Chondrocyte (in vitro differentiated cells): Measurements from ENCODE around the gene LRP1-AS. TPM values are rescaled to one million over a fixed set of nuclear protein-coding genes. Genes with fewer than 3 reads are reported as not detected.

ENCODE experiments used
- DNase-seq: peaks from one replicate; pipeline ENCODE4 v3.0.0; 2021; ENCODE audit warnings: mixed read lengths, low spot score
- H3K27ac Mint-ChIP-seq: one replicate; pipeline ENCODE4 v1.8.0; 2021; ENCODE audit warnings: mild to moderate bottlenecking, moderate library complexity, mixed read lengths; ENCODE audit not compliant: unreplicated experiment
- H3K27me3 Mint-ChIP-seq: 2 replicates; pipeline ENCODE4 v1.8.0; 2021; ENCODE audit warnings: low read depth, mixed read lengths
- H3K36me3 Mint-ChIP-seq: 2 replicates; pipeline ENCODE4 v1.8.0; 2021; ENCODE audit warnings: low read depth, mixed read lengths
- H3K4me1 Mint-ChIP-seq: 2 replicates; pipeline ENCODE4 v1.8.0; 2021; ENCODE audit warnings: low read depth, mild to moderate bottlenecking, mixed read lengths
- H3K4me3 Mint-ChIP-seq: one replicate; pipeline ENCODE4 v1.8.0; 2021; ENCODE audit warnings: mild to moderate bottlenecking, moderate library complexity, mixed read lengths; ENCODE audit not compliant: unreplicated experiment
- H3K9me3 Mint-ChIP-seq: 2 replicates; pipeline ENCODE4 v1.8.0; 2021; ENCODE audit warnings: low read depth, mixed read lengths
- CTCF ChIP-seq: fragments of 200-600 bp; sonication (generic); IDR thresholded peaks from 2 replicates; pipeline ENCODE4 v1.5.0; 2021; ENCODE audit warnings: antibody characterized with exemption, mild to moderate bottlenecking, moderate library complexity
- total RNA-seq: library from RNA; stranded (reverse); gene quantifications from 3 replicates; pipeline ENCODE4 v1.2.1, GENCODE V29; 2021

The LRP1-AS gene
- total RNA-seq, 1 donor from 2014 or later = not detected

- peaks cover 49% of the 10 kb centered on the region for H3K36me3 Mint-ChIP-seq
- no peak for DNase-seq
- peak overlapping the region; percentile 10 for H3K27ac Mint-ChIP-seq
Observed at GRCh38 chr12:57190037-57190436, 42.6 kb upstream of the LRP1-AS start.

DNA sequence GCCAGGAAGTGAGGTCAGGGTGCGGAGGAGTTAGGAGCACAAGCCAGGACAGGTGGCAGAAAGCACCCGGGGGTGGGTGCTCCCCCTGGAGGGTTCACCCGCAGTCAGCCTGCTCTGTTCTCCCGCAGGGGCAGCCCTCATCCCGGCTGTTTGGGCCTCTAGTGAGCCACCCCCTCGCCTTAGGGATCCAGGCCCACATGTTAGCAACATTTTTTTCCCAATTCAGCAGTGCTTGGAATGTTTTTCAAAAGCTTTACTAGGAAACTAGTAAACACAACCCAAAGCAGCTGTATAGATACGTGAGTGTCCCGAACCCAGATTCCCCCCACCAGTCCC is 40.6 kb upstream of the LRP1-AS start:
- peaks cover 51% of the 10 kb centered on the region for H3K36me3 Mint-ChIP-seq
- no peaks in the 10 kb centered on the region for H3K9me3 Mint-ChIP-seq
- no peaks in the 10 kb centered on the region for H3K27me3 Mint-ChIP-seq
- DNase-seq = no peak
- H3K27ac Mint-ChIP-seq = no peak overlapping the region
- TF ChIP-seq CTCF = no peak
- no peak overlapping the region for H3K4me3 Mint-ChIP-seq
- H3K4me1 Mint-ChIP-seq = peaks cover under 1% of the 10 kb centered on the region

More at GRCh38 chr12:57190037-57190436, 42.6 kb upstream of the LRP1-AS start:
- TF ChIP-seq CTCF = no peak
- Mint-ChIP-seq H3K4me3 (no peak overlapping the region), H3K4me1 (no peaks in the 10 kb centered on the region), H3K9me3 (no peaks in the 10 kb centered on the region), H3K27me3 (no peaks in the 10 kb centered on the region)

DNA sequence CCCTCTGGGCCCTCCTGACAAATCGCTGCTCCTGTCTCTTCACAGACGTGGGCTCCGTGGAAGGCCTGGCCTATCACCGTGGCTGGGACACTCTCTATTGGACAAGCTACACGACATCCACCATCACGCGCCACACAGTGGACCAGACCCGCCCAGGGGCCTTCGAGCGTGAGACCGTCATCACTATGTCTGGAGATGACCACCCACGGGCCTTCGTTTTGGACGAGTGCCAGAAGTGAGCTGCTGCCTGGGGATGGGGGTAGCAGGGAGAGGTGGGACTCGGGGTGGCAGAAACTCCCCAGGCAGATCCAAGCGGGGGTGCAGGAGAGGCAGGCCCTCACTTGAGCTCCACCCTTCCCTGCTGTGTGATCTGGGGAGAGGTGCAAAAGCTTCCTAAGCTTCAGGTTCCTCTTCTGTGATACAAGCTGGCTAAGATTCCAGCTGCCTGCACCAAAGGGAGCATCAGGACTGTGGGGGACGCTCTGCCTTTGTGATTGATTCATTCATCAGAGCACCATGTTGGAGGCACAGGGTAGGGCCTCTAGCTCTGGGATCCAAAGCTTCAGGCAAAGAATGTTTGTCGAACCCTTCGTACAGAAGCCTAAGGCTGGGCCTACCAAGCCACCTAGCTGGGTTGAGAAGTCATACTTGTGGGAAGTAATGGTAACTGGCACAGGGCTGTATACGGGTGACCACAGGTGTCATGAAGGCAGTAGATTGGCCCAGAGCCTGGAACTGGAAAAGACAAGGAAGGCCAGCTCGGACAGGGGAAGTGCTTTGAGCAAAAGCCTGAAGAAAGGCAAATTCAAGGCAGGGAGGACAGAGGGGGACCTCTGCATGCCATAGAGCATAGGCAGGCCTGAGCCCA is 40.0 kb upstream of the LRP1-AS start:
- Mint-ChIP-seq H3K4me1 (peaks cover 5% of the 10 kb centered on the region), H3K36me3 (peaks cover 54% of the 10 kb centered on the region), H3K27me3 (no peaks in the 10 kb centered on the region), H3K9me3 (no peaks in the 10 kb centered on the region), H3K27ac (peak overlapping the region; percentile 45), H3K4me3 (no peak overlapping the region)
- no peak for DNase-seq
- no peak for TF ChIP-seq CTCF

DNA sequence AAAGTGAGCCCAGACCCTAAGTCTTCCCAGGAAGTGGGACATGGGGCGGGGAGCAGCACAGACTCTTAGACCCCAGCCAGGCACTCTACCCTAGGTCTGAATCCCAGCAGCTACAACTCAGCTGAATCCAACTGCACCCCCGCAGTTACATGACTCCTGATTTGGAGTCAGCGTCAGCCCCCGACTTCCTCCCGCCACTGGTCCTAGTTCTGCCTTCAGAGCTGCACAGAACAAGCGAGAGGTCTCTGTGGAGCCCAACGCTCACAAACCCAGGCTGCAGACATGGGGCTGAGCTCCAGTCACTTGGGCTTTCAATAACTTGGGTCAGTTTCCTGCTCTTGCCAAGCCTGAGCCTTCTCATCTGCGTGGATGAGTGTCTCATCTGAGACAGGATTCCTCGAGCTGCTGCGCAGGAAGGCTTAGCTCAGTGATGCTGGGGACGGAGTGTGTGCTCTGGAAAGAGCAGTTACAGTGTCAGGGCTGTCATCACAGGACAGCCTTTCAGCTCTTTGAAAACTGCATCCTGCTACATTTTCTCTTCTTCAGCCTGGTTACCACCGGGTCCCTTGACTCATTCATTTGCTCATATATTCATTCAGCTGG is 38.6 kb upstream of the LRP1-AS start:
- H3K9me3 Mint-ChIP-seq = no peaks in the 10 kb centered on the region
- no peak for DNase-seq
- H3K4me3 Mint-ChIP-seq = no peak overlapping the region
- peaks cover 5% of the 10 kb centered on the region for H3K4me1 Mint-ChIP-seq
- no peaks in the 10 kb centered on the region for H3K27me3 Mint-ChIP-seq
- H3K36me3 Mint-ChIP-seq = peaks cover 53% of the 10 kb centered on the region
- TF ChIP-seq CTCF = no peak
- H3K27ac Mint-ChIP-seq = no peak overlapping the region

- no peaks in the 10 kb centered on the region for H3K27me3 Mint-ChIP-seq
- TF ChIP-seq CTCF = no peak
- peaks cover 54% of the 10 kb centered on the region for H3K36me3 Mint-ChIP-seq
- H3K4me3 Mint-ChIP-seq = no peak overlapping the region
- DNase-seq = no peak
- H3K4me1 Mint-ChIP-seq = peaks cover 5% of the 10 kb centered on the region
- no peaks in the 10 kb centered on the region for H3K9me3 Mint-ChIP-seq
- H3K27ac Mint-ChIP-seq = no peak overlapping the region
Observed at GRCh38 chr12:57185403-57185802, 38.0 kb upstream of the LRP1-AS start.
